ENCODE data around the gene TAS1R3.
A peak's percentile ranks its signal among the peaks of the same experiment; 100 is the strongest.

Gene TAS1R3

GRCh38 chr1:1324524-1325287, 6.4 kb upstream of the TAS1R3 start, which contains the start of the genes CPTP and INTS11:
TSS of gene CPTP (plus strand) at chr1:1324802. CDS start at chr1:1326911, 2,109 bp downstream.
TSS of gene INTS11 (minus strand) at chr1:1324660. CDS start at chr1:1324608, 52 bp downstream.
- peak; percentile 97 for DNase-seq

DNA sequence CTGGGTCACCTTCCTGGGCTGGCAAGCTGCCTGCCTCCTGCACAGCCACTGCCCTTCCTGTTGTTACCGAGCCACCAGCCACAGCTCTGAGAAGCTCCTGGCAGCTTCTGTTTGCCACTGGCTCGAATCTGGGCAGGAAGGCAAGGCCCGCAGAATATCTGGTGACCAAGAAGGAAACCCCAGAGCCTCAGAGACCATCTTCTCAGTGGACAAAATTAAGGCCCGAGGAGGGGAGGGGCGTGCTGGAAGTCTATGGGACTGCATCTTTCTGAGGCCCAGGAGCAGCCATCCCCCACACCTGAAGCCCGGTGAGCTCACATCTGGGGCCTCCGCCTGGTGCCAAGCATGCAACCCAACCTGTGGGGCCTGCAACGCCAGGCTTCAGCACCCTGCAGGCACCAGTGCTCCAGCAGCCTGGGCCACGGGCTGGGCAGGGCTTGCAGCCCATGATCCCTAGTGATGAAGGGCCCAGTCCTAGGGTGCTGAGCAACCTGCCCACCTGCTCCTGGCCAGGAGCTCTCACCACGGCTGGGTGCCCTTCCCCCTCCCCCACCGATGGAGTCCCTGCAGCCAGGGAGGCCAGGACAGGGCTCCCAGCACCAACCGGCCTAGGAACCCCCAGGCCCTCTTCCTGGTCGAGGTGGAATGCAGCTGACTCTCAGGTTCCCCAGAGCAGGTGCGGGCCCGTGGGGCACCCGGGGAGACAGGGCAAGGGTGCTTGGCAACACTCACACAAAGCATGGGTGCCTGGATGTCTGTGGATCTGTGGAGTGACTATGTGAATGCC, 5.6 kb upstream of the TAS1R3 start:
- DNase-seq: no peak

- no peak for DNase-seq
These were observed 4.9 kb upstream of the TAS1R3 start for GRCh38 chr1:1326075-1326605.

- DNase-seq: no peak
These were observed 3.8 kb upstream of the TAS1R3 start for GRCh38 chr1:1327291-1327690.

DNA sequence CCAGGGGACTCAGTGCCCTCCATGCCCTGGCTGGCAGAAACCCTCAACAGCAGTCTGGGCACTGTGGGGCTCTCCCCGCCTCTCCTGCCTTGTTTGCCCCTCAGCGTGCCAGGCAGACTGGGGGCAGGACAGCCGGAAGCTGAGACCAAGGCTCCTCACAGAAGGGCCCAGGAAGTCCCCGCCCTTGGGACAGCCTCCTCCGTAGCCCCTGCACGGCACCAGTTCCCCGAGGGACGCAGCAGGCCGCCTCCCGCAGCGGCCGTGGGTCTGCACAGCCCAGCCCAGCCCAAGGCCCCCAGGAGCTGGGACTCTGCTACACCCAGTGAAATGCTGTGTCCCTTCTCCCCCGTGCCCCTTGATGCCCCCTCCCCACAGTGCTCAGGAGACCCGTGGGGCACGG, 2.8 kb upstream of the TAS1R3 start:
- no peak for DNase-seq

DNA sequence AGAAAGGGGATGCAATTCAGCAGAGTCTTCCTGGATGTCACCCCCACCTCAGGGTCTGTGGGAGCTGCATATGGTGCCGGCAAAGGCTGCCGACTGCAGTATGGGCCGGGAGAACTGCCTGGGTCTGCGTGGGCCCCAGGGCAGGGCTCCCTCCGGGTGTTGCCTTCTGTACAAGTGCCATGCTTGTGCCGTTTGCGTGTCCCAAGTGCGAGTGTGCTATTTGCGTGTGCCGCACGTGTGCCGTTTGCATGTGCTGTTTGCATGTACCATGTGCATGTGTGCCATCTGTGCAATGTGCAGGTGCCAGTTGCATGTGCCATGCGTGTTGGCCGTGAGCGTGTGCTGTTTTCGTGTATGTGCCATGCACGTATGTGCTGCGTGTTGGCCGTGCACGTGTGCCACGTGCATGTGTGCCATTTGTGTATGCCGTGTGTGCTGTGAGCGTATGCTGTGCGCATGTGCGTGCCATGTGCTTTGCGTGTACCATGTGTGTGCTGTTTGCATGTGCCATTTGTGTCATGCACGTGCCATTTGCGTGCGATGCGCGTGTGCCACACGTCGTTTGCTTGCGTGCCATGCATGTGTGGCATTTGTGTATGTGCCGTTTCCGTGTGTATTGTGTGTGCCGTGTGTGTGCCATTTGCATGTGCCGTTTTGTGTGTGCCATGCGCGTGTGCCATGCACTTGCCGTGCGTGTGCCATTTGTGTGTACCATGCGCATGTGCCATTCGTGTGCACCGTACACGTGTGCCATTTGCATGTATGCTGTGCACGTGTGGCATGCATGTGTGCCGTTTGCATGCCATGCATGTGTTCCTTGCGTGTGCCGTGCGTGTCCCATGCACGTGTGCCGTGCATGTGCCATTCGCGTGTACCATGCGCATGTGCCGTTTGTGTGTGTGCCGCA, 1.5 kb upstream of the TAS1R3 start:
- DNase-seq: no peak

DNA sequence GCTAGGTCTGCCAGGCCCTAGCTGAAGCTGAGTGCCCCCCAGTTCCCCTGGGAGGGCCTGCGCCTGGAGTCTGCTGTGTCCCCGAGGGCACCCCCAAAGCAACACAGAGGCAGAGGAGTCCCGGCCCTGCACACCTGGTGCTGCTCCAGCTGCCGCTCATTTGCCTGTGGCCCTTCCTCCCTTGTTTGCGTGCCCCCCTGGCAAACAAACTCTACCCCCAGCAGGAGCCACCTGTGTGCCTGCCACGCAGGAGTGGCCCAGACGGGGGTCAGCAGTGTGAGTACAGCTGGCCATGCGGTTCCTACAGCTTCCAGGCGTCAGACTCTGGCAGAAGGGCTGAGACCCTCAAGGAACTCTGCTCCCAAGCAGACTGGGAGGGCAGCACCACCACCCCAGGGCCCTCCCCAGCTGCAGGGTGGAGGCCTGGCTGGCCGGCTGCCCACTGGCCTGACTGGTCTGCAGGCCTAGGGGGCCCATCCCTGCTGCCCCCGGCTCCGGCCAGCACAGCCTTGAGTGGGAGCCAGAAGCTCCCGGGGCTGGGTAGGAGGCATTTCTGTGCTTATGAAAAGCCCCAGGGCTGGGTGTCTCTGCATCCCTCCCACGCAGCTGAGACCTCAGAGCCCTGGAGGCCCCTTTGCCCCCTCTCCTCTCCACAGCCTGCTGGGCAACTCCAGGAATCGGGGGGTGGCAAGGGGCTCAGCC, 563 bp upstream of the TAS1R3 start:
- no peak for DNase-seq

- DNase-seq: no peak
These were observed 1.1 kb downstream of the TAS1R3 start for GRCh38 chr1:1332031-1332755.

GRCh38 chr1:1332774-1333480, 1.8 kb downstream of the TAS1R3 start:
- DNase-seq: no peak

DNA sequence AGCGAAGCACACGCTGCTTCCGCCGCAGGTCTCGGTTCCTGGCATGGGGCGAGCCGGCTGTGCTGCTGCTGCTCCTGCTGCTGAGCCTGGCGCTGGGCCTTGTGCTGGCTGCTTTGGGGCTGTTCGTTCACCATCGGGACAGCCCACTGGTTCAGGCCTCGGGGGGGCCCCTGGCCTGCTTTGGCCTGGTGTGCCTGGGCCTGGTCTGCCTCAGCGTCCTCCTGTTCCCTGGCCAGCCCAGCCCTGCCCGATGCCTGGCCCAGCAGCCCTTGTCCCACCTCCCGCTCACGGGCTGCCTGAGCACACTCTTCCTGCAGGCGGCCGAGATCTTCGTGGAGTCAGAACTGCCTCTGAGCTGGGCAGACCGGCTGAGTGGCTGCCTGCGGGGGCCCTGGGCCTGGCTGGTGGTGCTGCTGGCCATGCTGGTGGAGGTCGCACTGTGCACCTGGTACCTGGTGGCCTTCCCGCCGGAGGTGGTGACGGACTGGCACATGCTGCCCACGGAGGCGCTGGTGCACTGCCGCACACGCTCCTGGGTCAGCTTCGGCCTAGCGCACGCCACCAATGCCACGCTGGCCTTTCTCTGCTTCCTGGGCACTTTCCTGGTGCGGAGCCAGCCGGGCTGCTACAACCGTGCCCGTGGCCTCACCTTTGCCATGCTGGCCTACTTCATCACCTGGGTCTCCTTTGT, 2.6 kb downstream of the TAS1R3 start:
- DNase-seq: no peak

DNA sequence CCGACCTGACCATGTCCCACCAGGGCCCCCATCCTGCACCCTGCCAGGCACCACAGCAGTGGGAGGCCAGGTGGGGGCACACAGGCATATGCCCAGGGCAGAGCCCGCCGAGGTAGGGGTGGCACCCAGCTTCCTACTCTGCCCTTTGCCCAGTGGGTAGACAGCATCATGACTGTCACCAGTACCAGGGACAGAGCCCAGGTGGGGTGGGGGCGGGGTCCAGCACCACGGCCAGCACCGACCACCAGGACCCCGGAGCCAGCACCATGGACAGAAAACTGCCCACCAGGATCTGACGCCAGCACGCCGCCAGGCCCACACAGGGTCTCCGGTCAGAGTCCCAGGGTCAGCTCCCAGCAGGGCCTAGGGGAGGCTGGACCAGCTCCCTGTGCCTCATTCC, 3.8 kb downstream of the TAS1R3 start:
- DNase-seq: no peak

- no peak for DNase-seq
These were observed 4.2 kb downstream of the TAS1R3 start for GRCh38 chr1:1335283-1335682.

DNA sequence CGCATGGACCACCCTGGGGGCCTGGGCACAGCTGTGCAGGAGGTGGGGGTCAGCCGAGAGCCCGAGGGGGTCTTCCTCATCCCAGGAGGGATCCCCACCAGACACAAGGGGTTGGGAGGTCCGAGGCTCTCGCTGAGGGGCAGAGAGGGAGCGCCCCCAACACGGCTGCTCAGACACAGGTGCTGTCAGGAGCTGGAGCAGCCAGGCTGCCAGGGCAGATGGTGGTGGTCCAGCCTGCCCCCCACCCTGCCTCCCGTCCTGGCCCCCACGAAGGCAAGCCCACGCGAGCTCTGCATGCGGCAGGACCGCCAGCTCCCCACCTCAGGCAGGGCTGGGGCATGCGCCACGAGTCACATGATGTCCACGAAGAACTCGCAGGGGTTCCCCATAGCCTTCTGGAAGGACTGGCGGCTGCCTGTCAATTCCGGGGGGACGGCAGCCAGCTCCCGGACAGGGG, 4.7 kb downstream of the TAS1R3 start:
- DNase-seq: no peak

DNA sequence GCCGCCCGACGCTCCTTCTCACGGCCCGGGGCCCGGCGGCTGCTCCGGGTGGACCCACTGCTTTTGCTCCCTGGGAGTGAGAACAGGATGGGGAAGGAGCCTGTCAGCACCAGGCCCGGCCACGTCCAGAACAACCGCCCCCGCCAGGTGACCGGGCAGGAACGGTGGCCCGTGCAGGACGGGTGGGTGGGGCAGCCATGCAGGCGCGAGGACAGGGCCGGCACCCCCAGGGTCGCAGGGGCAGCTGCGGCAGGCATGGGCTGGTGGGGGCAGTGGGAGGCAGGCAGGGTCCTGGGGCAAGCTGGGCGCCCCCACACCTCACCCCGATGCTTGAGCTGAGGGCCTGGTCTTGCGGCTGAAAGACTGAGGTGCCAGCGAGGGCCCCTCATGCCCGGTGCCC, 5.4 kb downstream of the TAS1R3 start:
- DNase-seq: no peak

DNA sequence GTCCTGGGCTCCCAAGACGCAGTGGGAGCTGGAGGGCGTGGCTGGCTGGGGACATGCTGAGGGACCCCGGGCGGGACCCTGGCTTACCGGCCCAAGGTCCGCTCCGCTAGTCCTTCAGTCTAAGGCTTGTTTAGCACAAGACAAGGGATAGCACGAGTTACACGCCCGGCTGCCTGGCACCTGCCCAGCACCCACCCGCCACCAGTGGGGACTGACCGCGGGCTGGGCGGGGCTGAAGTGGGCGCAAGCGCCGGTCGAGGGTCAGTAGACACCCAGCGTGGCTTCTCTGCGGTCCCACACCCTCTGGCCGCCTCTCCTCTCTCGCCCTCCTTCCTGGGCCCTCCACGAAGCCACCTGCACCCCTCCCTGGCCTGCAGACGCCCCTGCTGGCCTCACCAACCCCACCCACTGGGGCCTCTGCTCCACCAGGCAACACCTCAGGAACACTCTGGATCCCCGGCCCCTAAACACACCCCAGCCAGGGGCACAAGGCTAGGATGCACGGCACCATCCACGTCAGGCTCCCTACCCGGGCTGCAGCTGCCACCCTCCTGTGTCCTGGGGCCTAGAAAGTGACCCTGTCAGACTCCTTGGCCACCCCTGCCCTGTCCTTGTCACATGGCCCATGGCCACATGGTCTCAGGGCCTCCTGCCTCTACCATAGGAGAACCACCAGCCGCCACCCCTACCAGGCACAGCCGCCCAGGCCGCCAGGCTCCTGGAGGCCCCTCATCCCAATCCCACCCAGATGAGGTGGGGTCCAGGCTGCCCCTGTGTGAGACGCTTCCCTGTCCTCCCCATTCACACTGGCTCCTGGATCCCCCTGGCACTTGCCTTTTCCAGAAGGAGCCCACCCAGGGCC, 6.1 kb downstream of the TAS1R3 start:
- no peak for DNase-seq

- no peak for DNase-seq
These were observed 6.7 kb downstream of the TAS1R3 start for GRCh38 chr1:1337793-1338147.

- no peak for DNase-seq
These were observed 7.2 kb downstream of the TAS1R3 start for GRCh38 chr1:1338278-1338677.

GRCh38 chr1:1340185-1340584, 9.1 kb downstream of the TAS1R3 start:
- DNase-seq: no peak
